Gastrocnemius medialis (tissue), 4 donors: ENCODE data around the gene FBXO2. TPM values are rescaled to one million over a fixed set of nuclear protein-coding genes. Genes with fewer than 3 reads are reported as not detected.

ENCODE experiments used
- ATAC-seq, 2 donors: fragments of 150-250 bp; one replicate each; pipeline ENCODE4 v1.9.1; 2016
- DNase-seq, 2 donors: peaks; one replicate each; pipeline ENCODE4 v3.0.0-alpha.2; 2019
- H3K27ac ChIP-seq, 4 donors: fragments of 200-600 bp; sonication (generic); 1 replicate in 1 of 4; 2 replicates in 3 of 4; pipeline ENCODE4 v1.5.1; 2016 to 2018; ENCODE audit warnings: mild to moderate bottlenecking in 2 of 4, moderate library complexity in 1 of 4
- H3K27me3 ChIP-seq, 3 donors: fragments of 200-600 bp; sonication (generic) in 2 of 3; 1 replicate in 1 of 3; 2 replicates in 2 of 3; pipeline versions ENCODE4 v1.5.1 to v1.6.0; 2016 to 2019; ENCODE audit warnings: mild to moderate bottlenecking in 1 of 3, moderate library complexity in 1 of 3
- H3K36me3 ChIP-seq, 2 donors: fragments of 200-600 bp; sonication (generic) in 1 of 2; one replicate each; pipeline ENCODE4 v1.5.1; 2017 to 2018
- H3K4me1 ChIP-seq, 2 donors: fragments of 200-600 bp; sonication (generic) in 1 of 2; one replicate each; pipeline ENCODE4 v1.5.1; 2016 to 2017; ENCODE audit warnings: mild to moderate bottlenecking in 2 of 2
- H3K4me3 ChIP-seq, 4 donors: fragments of 200-600 bp; sonication (generic) in 3 of 4; 1 replicate in 1 of 4; 2 replicates in 3 of 4; pipeline ENCODE4 v1.5.1; 2016 to 2019; ENCODE audit warnings: mild to moderate bottlenecking in 2 of 4
- H3K9me3 ChIP-seq, 3 donors: fragments of 200-600 bp; sonication (generic) in 2 of 3; 1 replicate in 1 of 3; 2 replicates in 2 of 3; pipeline ENCODE4 v1.5.1; 2016 to 2019
- CTCF ChIP-seq, 5 experiments: fragments of 450-650 bp in 3 of 5; fragments of 200-600 bp in 2 of 5; sonication (generic) in 2 of 5; IDR thresholded peaks in 4 of 5; conservative IDR thresholded peaks in 1 of 5; 1 replicate in 4 of 5; 2 replicates in 1 of 5; pipeline ENCODE4 v1.5.1; 2016 to 2019; ENCODE audit warnings: antibody characterized with exemption in 5 of 5, mild to moderate bottlenecking in 3 of 5, moderate library complexity in 3 of 5
- POLR2A ChIP-seq, 2 donors: fragments of 450-650 bp; IDR thresholded peaks; one replicate each; pipeline ENCODE4 v1.6.1; 2017; ENCODE audit warnings: antibody characterized with exemption in 2 of 2, mild to moderate bottlenecking in 2 of 2, moderate library complexity in 2 of 2
- in situ Hi-C, 4 donors: fragments of 200-750 bp; cut with MboI; loops; one replicate each; pipeline versions ENCODE4 v1.15.0 to v1.8.0; 2017; ENCODE audit warnings: low sequenced_read_pairs in 4 of 4
- intact Hi-C: fragments of 100-400 bp; cut with DNase I; formaldehyde crosslinking; loops from one replicate; pipeline ENCODE4 v1.15.1; 2023; ENCODE audit warnings: low total_unique reads
- total RNA-seq, 4 donors: library from RNA; depleted of rRNA; stranded (reverse); fragments of >200 nt; gene quantifications; one replicate each; pipeline versions ENCODE4 v1.1.0 to v1.2.3, GENCODE V29; 2016

The FBXO2 gene
- total RNA-seq, 4 donors from 2014 or later, result 2.0 to 20.8 (median 4.8) TPM

GRCh38 chr1:11678442-11678841 is 24.2 kb upstream of the FBXO2 start:
- intact Hi-C loops (no loop called here), in situ Hi-C loops (no loop called here)
- no peak for TF ChIP-seq CTCF (IDR thresholded peaks at IDR 0.05 in 4 of 5, conservative IDR thresholded peaks at IDR 0.05 in 1 of 5)
- TF ChIP-seq POLR2A (IDR thresholded peaks at IDR 0.05), result no peak
- H3K9me3 ChIP-seq, result no peaks in the 10 kb centered on the region
- ATAC-seq (no peak), DNase-seq (no peak)
- H3K27me3 ChIP-seq, result no peaks in the 10 kb centered on the region
- no peak overlapping the region for H3K4me3 ChIP-seq
- peaks cover 0 to 28% of the 10 kb centered on the region in 2 donors for H3K36me3 ChIP-seq
- H3K27ac ChIP-seq, result no peak overlapping the region
- peaks cover 3 to 10% of the 10 kb centered on the region in 2 donors for H3K4me1 ChIP-seq

GRCh38 chr1:11676386-11677103 is 22.3 kb upstream of the FBXO2 start:
- H3K27me3 ChIP-seq, result no peaks in the 10 kb centered on the region
- DNase-seq (no peak), ATAC-seq (no peak)
- no peaks in the 10 kb centered on the region for H3K9me3 ChIP-seq
- no peak overlapping the region for H3K27ac ChIP-seq
- no peak for TF ChIP-seq CTCF (IDR thresholded peaks at IDR 0.05 in 4 of 5, conservative IDR thresholded peaks at IDR 0.05 in 1 of 5)
- TF ChIP-seq POLR2A (IDR thresholded peaks at IDR 0.05), result no peak
- in situ Hi-C loops, result no loop called here
- peaks cover 0 to 45% of the 10 kb centered on the region in 2 donors for H3K36me3 ChIP-seq
- intact Hi-C loops, result no loop called here
- peaks cover under 1 to 3% of the 10 kb centered on the region in 2 donors for H3K4me1 ChIP-seq
- no peak overlapping the region for H3K4me3 ChIP-seq

- no peak for TF ChIP-seq CTCF (IDR thresholded peaks at IDR 0.05 in 4 of 5, conservative IDR thresholded peaks at IDR 0.05 in 1 of 5)
- no peak for TF ChIP-seq POLR2A (IDR thresholded peaks at IDR 0.05)
Observed at GRCh38 chr1:11675325-11675724, 21.1 kb upstream of the FBXO2 start.

GRCh38 chr1:11674488-11674887 is 20.3 kb upstream of the FBXO2 start:
- no peaks in the 10 kb centered on the region for H3K27me3 ChIP-seq
- DNase-seq, result no peak
- H3K9me3 ChIP-seq, result no peaks in the 10 kb centered on the region
- H3K4me1 ChIP-seq, result no peaks in the 10 kb centered on the region
- intact Hi-C loops (no loop called here), in situ Hi-C loops (no loop called here)
- TF ChIP-seq CTCF (IDR thresholded peaks at IDR 0.05 in 4 of 5, conservative IDR thresholded peaks at IDR 0.05 in 1 of 5), result no peak
- TF ChIP-seq POLR2A (IDR thresholded peaks at IDR 0.05), result no peak
- no peak for ATAC-seq
- H3K27ac ChIP-seq, result no peak overlapping the region
- H3K4me3 ChIP-seq, result no peak overlapping the region
- peaks cover 0 to 54% of the 10 kb centered on the region in 2 donors for H3K36me3 ChIP-seq

More at GRCh38 chr1:11675325-11675724, 21.1 kb upstream of the FBXO2 start:
- Histone ChIP-seq H3K4me3 (no peak overlapping the region), H3K9me3 (no peaks in the 10 kb centered on the region), H3K36me3 (peaks cover 0 to 54% of the 10 kb centered on the region in 2 donors), H3K27me3 (no peaks in the 10 kb centered on the region), H3K4me1 (no peaks in the 10 kb centered on the region), H3K27ac (no peak overlapping the region)
- DNase-seq (no peak), ATAC-seq (no peak)
- intact Hi-C loops, result no loop called here
- in situ Hi-C loops, result no loop called here
